Neural progenitor cell (in vitro differentiated cells): ENCODE data around the gene S100A7A.
"Not testable (repeated sequence)": the region's sequence is repeated elsewhere in the genome, so short reads cannot be mapped to it uniquely, and the experiment has no call there.

Experiments
- CTCF ChIP-seq: fragments of 200-600 bp; sonication (generic); IDR thresholded peaks from 2 replicates; pipeline ENCODE4 v1.5.1; 2017; ENCODE audit warnings: antibody characterized with exemption, mild to moderate bottlenecking
- EZH2 ChIP-seq: fragments of 200-600 bp; sonication (generic); IDR thresholded peaks from 2 replicates; pipeline ENCODE4 v1.6.1; 2017; ENCODE audit warnings: antibody characterized with exemption, mild to moderate bottlenecking, moderate library complexity
- EZH2phosphoT487 ChIP-seq: fragments of 200-600 bp; sonication (generic); IDR thresholded peaks from 2 replicates; pipeline ENCODE4 v1.6.1; 2017; ENCODE audit warnings: antibody characterized with exemption

GRCh38 chr1:153413961-153414360 is 2.4 kb upstream of the S100A7A start:
- not testable (repeated sequence) for TF ChIP-seq CTCF, EZH2phosphoT487, EZH2
